Liver (tissue), 9 donors: ENCODE measurements around the gene PRPSAP2. TPM values are rescaled to one million over a fixed set of nuclear protein-coding genes. Genes with fewer than 3 reads are reported as not detected.

Experiments
- DNase-seq: peaks from one replicate; pipeline ENCODE4 v3.0.0-alpha.2; 2017; ENCODE audit warnings: low spot score
- H3K27ac ChIP-seq, 2 donors: one replicate each; pipeline ENCODE4 v1.7.0; 2013; ENCODE audit warnings: inconsistent platforms in 2 of 2, low read length in 2 of 2, control low read depth in 1 of 2, low read depth in 1 of 2, mild to moderate bottlenecking in 1 of 2
- H3K27me3 ChIP-seq, 4 donors: one replicate each; pipeline versions ENCODE4 v1.6.1 to v1.7.0; 2013; ENCODE audit warnings: low read length in 3 of 4, inconsistent platforms in 1 of 4, mild to moderate bottlenecking in 1 of 4, moderate library complexity in 1 of 4; ENCODE audit not compliant: control insufficient read depth in 4 of 4, insufficient read depth in 4 of 4
- H3K36me3 ChIP-seq, 4 donors: one replicate each; pipeline versions ENCODE4 v1.6.1 to v1.7.0; 2013; ENCODE audit warnings: low read length in 3 of 4, mild to moderate bottlenecking in 3 of 4, low read depth in 1 of 4, moderate library complexity in 1 of 4; ENCODE audit not compliant: control insufficient read depth in 4 of 4, insufficient read depth in 3 of 4
- H3K4me1 ChIP-seq, 4 donors: one replicate each; pipeline versions ENCODE4 v1.6.1 to v1.7.0; 2013; ENCODE audit warnings: low read length in 3 of 4, mild to moderate bottlenecking in 3 of 4, moderate library complexity in 1 of 4; ENCODE audit not compliant: control insufficient read depth in 4 of 4, insufficient read depth in 4 of 4
- H3K4me3 ChIP-seq, 3 donors: one replicate each; pipeline versions ENCODE4 v1.6.1 to v1.7.0; 2013; ENCODE audit warnings: low read length in 3 of 3, control low read depth in 1 of 3, low read depth in 1 of 3, mild to moderate bottlenecking in 1 of 3
- H3K9ac ChIP-seq, 2 donors: one replicate each; pipeline ENCODE4 v1.7.0; 2013; ENCODE audit warnings: low read length in 2 of 2, mild to moderate bottlenecking in 2 of 2, moderate library complexity in 2 of 2, control low read depth in 1 of 2, low read depth in 1 of 2
- H3K9me3 ChIP-seq, 4 donors: one replicate each; pipeline versions ENCODE4 v1.6.1 to v1.7.0; 2013; ENCODE audit warnings: low read length in 3 of 4; ENCODE audit not compliant: control insufficient read depth in 4 of 4
- ATF3 ChIP-seq: IDR thresholded peaks from 2 replicates; pipeline ENCODE4 v1.6.1; 2016; ENCODE audit warnings: antibody characterized with exemption
- CTCF ChIP-seq: fragments of 150-350 bp; IDR thresholded peaks from 2 replicates; pipeline ENCODE4 v1.5.1; 2017; ENCODE audit warnings: improper control_type of control experiment, low read depth, low read length; ENCODE audit not compliant: missing input control
- EGR1 ChIP-seq, 2 donors: IDR thresholded peaks; 2 replicates each; pipeline ENCODE4 v1.6.1; 2016 to 2018; ENCODE audit warnings: antibody characterized with exemption in 2 of 2, low read depth in 2 of 2
- FOXA1 ChIP-seq: IDR thresholded peaks from 2 replicates; pipeline ENCODE4 v1.6.1; 2016; ENCODE audit warnings: antibody characterized with exemption
- FOXA2 ChIP-seq: IDR thresholded peaks from 2 replicates; pipeline ENCODE4 v1.6.1; 2016; ENCODE audit warnings: antibody characterized with exemption
- GABPA ChIP-seq, 2 donors: IDR thresholded peaks in 1 of 2; conservative IDR thresholded peaks in 1 of 2; 2 replicates each; pipeline ENCODE4 v1.6.1; 2016; ENCODE audit warnings: antibody characterized with exemption in 2 of 2, mild to moderate bottlenecking in 1 of 2, moderate library complexity in 1 of 2
- HNF4A ChIP-seq, 2 donors: conservative IDR thresholded peaks; 2 replicates each; pipeline ENCODE4 v1.6.1; 2016; ENCODE audit warnings: antibody characterized with exemption in 2 of 2, mild to moderate bottlenecking in 2 of 2
- HNF4G ChIP-seq: IDR thresholded peaks from 2 replicates; pipeline ENCODE4 v1.6.1; 2016; ENCODE audit warnings: antibody characterized with exemption
- JUND ChIP-seq, 2 donors: IDR thresholded peaks; 2 replicates each; pipeline ENCODE4 v1.6.1; 2016; ENCODE audit warnings: antibody characterized with exemption in 2 of 2
- NR2F2 ChIP-seq: IDR thresholded peaks from 2 replicates; pipeline ENCODE4 v1.6.1; 2016; ENCODE audit warnings: antibody characterized with exemption
- RAD21 ChIP-seq, 2 donors: IDR thresholded peaks; 2 replicates each; pipeline ENCODE4 v1.6.1; 2016; ENCODE audit warnings: antibody characterized with exemption in 2 of 2, mild to moderate bottlenecking in 2 of 2
- REST ChIP-seq: IDR thresholded peaks from 2 replicates; pipeline ENCODE4 v1.6.1; 2016; ENCODE audit warnings: antibody characterized with exemption, mild to moderate bottlenecking
- RXRA ChIP-seq, 2 donors: IDR thresholded peaks; 2 replicates each; pipeline ENCODE4 v1.6.1; 2017 to 2018; ENCODE audit warnings: antibody characterized with exemption in 2 of 2, mild to moderate bottlenecking in 1 of 2
- SP1 ChIP-seq: IDR thresholded peaks from 2 replicates; pipeline ENCODE4 v1.6.1; 2018; ENCODE audit warnings: antibody characterized with exemption, mild to moderate bottlenecking
- TAF1 ChIP-seq: conservative IDR thresholded peaks from 2 replicates; pipeline ENCODE4 v1.6.1; 2016; ENCODE audit warnings: antibody characterized with exemption, mild to moderate bottlenecking
- YY1 ChIP-seq: IDR thresholded peaks from 2 replicates; pipeline ENCODE4 v1.6.1; 2016; ENCODE audit warnings: antibody characterized with exemption, mild to moderate bottlenecking
- ZBTB33 ChIP-seq: IDR thresholded peaks from 2 replicates; pipeline ENCODE4 v1.6.1; 2016; ENCODE audit warnings: antibody characterized with exemption
- WGBS: extraction: QIAGEN DNeasy Blood & Tissue Kit; methylation state at CpG from one replicate; pipeline ENCODE4 v1.1.7; 2013; 5-methylcytosine and 5-hydroxymethylcytosine counted together
- polyA plus RNA-seq, 2 donors: library from polyadenylated mRNA; stranded (reverse) in 1 of 2; unstranded in 1 of 2; fragments of 200-250 nt in 1 of 2; fragments of >200 nt in 1 of 2; fragmentation: Nextera tagmentation in 1 of 2; extraction: Ambion mirVana in 1 of 2; gene quantifications; one replicate each; pipeline versions ENCODE4 v1.2.1 to v1.2.3, GENCODE V29; 2013 to 2015
- total RNA-seq, 2 donors: library from RNA; depleted of rRNA; stranded (reverse); fragments of >200 nt; gene quantifications; one replicate each; pipeline ENCODE4 v1.2.3, GENCODE V29; 2014
- TF ChIP-seq, protein P1 (sequence below): IDR thresholded peaks from 2 replicates; pipeline ENCODE4 v1.6.1; 2016; ENCODE audit warnings: antibody characterized with exemption
- donor health status: healthy.
- donor health status: healthy.
- donor health status: healthy.
- donor health status: healthy.
- donor health status: healthy.

The PRPSAP2 gene
- total and polyA plus RNA-seq, 4 donors: 10.2 to 31.4 (median 16.7) TPM

- no peak for DNase-seq
- Histone ChIP-seq H3K4me3 (no peak overlapping the region), H3K27me3 (no peaks in the 10 kb centered on the region), H3K4me1 (no peaks in the 10 kb centered on the region), H3K9ac (no peak overlapping the region), H3K36me3 (peaks cover 6 to 23% (median 15%) of the 10 kb centered on the region in 4 donors), H3K9me3 (no peaks in the 10 kb centered on the region), H3K27ac (no peak overlapping the region)
- WGBS: 79% methylated on average over 5 of the region's 5 CpGs
- no peak for TF ChIP-seq JUND (IDR thresholded peaks at IDR 0.05)
- no peak for TF ChIP-seq HNF4A (conservative IDR thresholded peaks at IDR 0.05)
- TF ChIP-seq REST: no peak
- no peak for TF ChIP-seq YY1
Measured at GRCh38 chr17:18932360-18933055, 74.6 kb downstream of the PRPSAP2 start.

DNA sequence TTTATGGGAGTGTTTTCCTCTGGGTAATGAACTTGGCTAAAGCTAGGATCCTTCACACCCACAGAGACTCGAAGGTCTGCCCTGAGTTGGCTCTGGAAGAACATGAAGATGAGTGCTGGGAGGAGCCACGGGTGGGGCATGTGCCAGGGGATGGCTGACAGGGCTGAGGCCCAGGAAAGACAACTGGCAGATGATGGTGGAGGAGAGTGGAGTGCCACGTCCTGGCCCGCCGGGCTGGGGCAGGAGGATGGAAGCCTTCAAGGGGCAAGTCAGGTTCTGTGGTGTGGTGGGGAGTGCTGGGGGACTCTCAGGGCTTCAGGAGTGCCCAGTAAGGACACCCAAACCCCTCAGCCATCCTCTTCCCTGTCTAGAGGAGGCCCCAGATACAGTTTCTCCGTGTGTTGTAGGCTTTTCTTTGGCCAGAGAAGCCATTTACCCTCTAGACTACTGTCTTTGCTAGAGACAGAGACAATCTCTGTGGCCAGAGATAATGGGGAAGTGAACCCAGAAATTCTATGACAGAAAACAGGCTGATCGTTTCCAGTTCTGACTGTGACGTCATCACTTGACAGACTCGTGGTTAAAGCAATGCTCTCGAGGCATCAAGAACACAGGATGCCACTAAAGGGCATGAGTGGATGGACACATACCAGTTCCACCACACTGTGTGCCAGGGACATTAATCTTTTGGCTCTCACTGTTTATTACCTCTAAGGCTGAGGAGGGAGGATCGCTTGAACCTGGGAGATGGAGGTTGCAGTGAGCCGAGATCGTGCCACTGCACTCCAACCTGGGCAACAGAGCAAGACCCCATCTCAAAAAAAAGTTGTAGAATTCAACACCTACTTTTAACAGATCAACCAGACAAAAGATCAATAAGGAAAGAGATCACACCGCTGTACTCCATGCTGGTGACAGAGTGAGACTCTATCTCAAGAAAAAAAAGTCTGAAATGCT is 75.4 kb downstream of the PRPSAP2 start:
- Histone ChIP-seq H3K9ac (no peak overlapping the region), H3K4me1 (no peaks in the 10 kb centered on the region), H3K36me3 (peaks cover 4 to 23% (median 15%) of the 10 kb centered on the region in 4 donors), H3K4me3 (no peak overlapping the region), H3K9me3 (no peaks in the 10 kb centered on the region), H3K27me3 (no peaks in the 10 kb centered on the region), H3K27ac (no peak overlapping the region)
- WGBS: 85% methylated on average over 14 of the region's 14 CpGs
- TF ChIP-seq ATF3 (no peak), ZBTB33 (no peak), GABPA (IDR thresholded peaks at IDR 0.05 in 1 of 2, conservative IDR thresholded peaks at IDR 0.05 in 1 of 2) (no peak), EGR1 (IDR thresholded peaks at IDR 0.05; ENCODE audit: low read depth in 2 of 2) (no peak), HNF4A (conservative IDR thresholded peaks at IDR 0.05) (no peak), JUND (IDR thresholded peaks at IDR 0.05) (no peak), REST (no peak), NR2F2 (no peak), SP1 (no peak), RXRA (IDR thresholded peaks at IDR 0.05) (no peak), FOXA2 (no peak), FOXA1 (no peak), RAD21 (IDR thresholded peaks at IDR 0.05) (no peak), TAF1 (no peak), HNF4G (no peak), YY1 (no peak), CTCF (no peak)
- TF ChIP-seq, protein P1, sequence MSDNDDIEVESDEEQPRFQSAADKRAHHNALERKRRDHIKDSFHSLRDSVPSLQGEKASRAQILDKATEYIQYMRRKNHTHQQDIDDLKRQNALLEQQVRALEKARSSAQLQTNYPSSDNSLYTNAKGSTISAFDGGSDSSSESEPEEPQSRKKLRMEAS: no peak
- DNase-seq: no peak
